KOPT-K1 (cell line): ENCODE data around the gene UBA6.
A peak's percentile ranks its signal among the peaks of the same experiment; 100 is the strongest.

Experiments used
- H3K27ac ChIP-seq: fragments of 200-600 bp; sonication (generic); 2 replicates; pipeline ENCODE4 v1.5.1; 2016; ENCODE audit warnings: antibody characterized with exemption, mild to moderate bottlenecking, low read depth, low read length; ENCODE audit not compliant: poor library complexity, severe bottlenecking
- H3K36me3 ChIP-seq: fragments of 200-600 bp; sonication (generic); 2 replicates; pipeline ENCODE4 v1.5.1; 2017; ENCODE audit warnings: antibody characterized with exemption, mild to moderate bottlenecking, low read length, moderate library complexity; ENCODE audit not compliant: insufficient read depth
- H3K9me3 ChIP-seq: fragments of 200-600 bp; sonication (generic); 2 replicates; pipeline ENCODE4 v1.5.1; 2017; ENCODE audit warnings: antibody characterized with exemption, low read length, mild to moderate bottlenecking; ENCODE audit not compliant: insufficient read depth, poor library complexity, severe bottlenecking

UBA6 gene

GRCh38 chr4:67700116-67700737, 728 bp downstream of the UBA6 start:
- Histone ChIP-seq H3K36me3 (peaks cover 26% of the 10 kb centered on the region), H3K9me3 (no peaks in the 10 kb centered on the region), H3K27ac (peak overlapping the region; percentile 70)

- peak overlapping the region; percentile 70 for H3K27ac ChIP-seq
- H3K36me3 ChIP-seq: peaks cover 32% of the 10 kb centered on the region
- no peaks in the 10 kb centered on the region for H3K9me3 ChIP-seq
Observed at GRCh38 chr4:67699603-67700002, 1.4 kb downstream of the UBA6 start.

GRCh38 chr4:67697860-67698687, 2.9 kb downstream of the UBA6 start:
- Histone ChIP-seq H3K36me3 (peaks cover 35% of the 10 kb centered on the region), H3K27ac (no peak overlapping the region), H3K9me3 (no peaks in the 10 kb centered on the region)

GRCh38 chr4:67696061-67696460, 4.9 kb downstream of the UBA6 start:
- peaks cover 55% of the 10 kb centered on the region for H3K36me3 ChIP-seq
- no peak overlapping the region for H3K27ac ChIP-seq
- H3K9me3 ChIP-seq: peaks cover 13% of the 10 kb centered on the region

- Histone ChIP-seq H3K36me3 (peaks cover 67% of the 10 kb centered on the region), H3K27ac (no peak overlapping the region), H3K9me3 (peaks cover 13% of the 10 kb centered on the region)
Observed at GRCh38 chr4:67694662-67695061, 6.3 kb downstream of the UBA6 start.

- Histone ChIP-seq H3K9me3 (peaks cover 13% of the 10 kb centered on the region), H3K36me3 (peaks cover 71% of the 10 kb centered on the region), H3K27ac (no peak overlapping the region)
Observed at GRCh38 chr4:67691328-67691727, 9.6 kb downstream of the UBA6 start.

- peaks cover 10% of the 10 kb centered on the region for H3K9me3 ChIP-seq
- no peak overlapping the region for H3K27ac ChIP-seq
- H3K36me3 ChIP-seq: peaks cover 60% of the 10 kb centered on the region
Observed at GRCh38 chr4:67687636-67688035, 13.3 kb downstream of the UBA6 start.

GRCh38 chr4:67685532-67685859, 15.5 kb downstream of the UBA6 start:
- no peak overlapping the region for H3K27ac ChIP-seq
- H3K36me3 ChIP-seq: peaks cover 59% of the 10 kb centered on the region
- no peaks in the 10 kb centered on the region for H3K9me3 ChIP-seq

GRCh38 chr4:67684839-67685531, 16.0 kb downstream of the UBA6 start:
- no peak overlapping the region for H3K27ac ChIP-seq

GRCh38 chr4:67682266-67682665, 18.7 kb downstream of the UBA6 start:
- Histone ChIP-seq H3K36me3 (peaks cover 67% of the 10 kb centered on the region), H3K9me3 (no peaks in the 10 kb centered on the region), H3K27ac (no peak overlapping the region)

More at GRCh38 chr4:67684839-67685531, 16.0 kb downstream of the UBA6 start:
- no peaks in the 10 kb centered on the region for H3K9me3 ChIP-seq
- peaks cover 59% of the 10 kb centered on the region for H3K36me3 ChIP-seq

GRCh38 chr4:67680581-67681222, 20.3 kb downstream of the UBA6 start:
- H3K36me3 ChIP-seq: peaks cover 72% of the 10 kb centered on the region

GRCh38 chr4:67678612-67679011, 22.3 kb downstream of the UBA6 start:
- H3K36me3 ChIP-seq: peaks cover 86% of the 10 kb centered on the region
- H3K9me3 ChIP-seq: no peaks in the 10 kb centered on the region
- H3K27ac ChIP-seq: no peak overlapping the region

More at GRCh38 chr4:67680581-67681222, 20.3 kb downstream of the UBA6 start:
- H3K27ac ChIP-seq: no peak overlapping the region
- H3K9me3 ChIP-seq: no peaks in the 10 kb centered on the region

- Histone ChIP-seq H3K27ac (no peak overlapping the region), H3K36me3 (peaks cover 89% of the 10 kb centered on the region), H3K9me3 (no peaks in the 10 kb centered on the region)
Observed at GRCh38 chr4:67674098-67674497, 26.9 kb downstream of the UBA6 start.

GRCh38 chr4:67668315-67668714, 32.6 kb downstream of the UBA6 start:
- H3K36me3 ChIP-seq: peaks cover 87% of the 10 kb centered on the region
- H3K9me3 ChIP-seq: no peaks in the 10 kb centered on the region
- H3K27ac ChIP-seq: no peak overlapping the region

GRCh38 chr4:67660418-67660817, 40.5 kb downstream of the UBA6 start:
- Histone ChIP-seq H3K9me3 (peaks cover 39% of the 10 kb centered on the region), H3K36me3 (peaks cover 81% of the 10 kb centered on the region), H3K27ac (no peak overlapping the region)
